HG03159 (cell line): ENCODE results near the gene CHID1.

Experiments used
- ATAC-seq: cut with Tn5 transposase; IDR thresholded peaks from one replicate; pipeline ENCODE4 v1.9.1; 2021; ENCODE audit warnings: mild to moderate bottlenecking, moderate library complexity; ENCODE audit not compliant: unreplicated experiment

The CHID1 gene

GRCh38 chr11:865462-866430 is 44.9 kb downstream of the CHID1 start:
- no peak for ATAC-seq

DNA sequence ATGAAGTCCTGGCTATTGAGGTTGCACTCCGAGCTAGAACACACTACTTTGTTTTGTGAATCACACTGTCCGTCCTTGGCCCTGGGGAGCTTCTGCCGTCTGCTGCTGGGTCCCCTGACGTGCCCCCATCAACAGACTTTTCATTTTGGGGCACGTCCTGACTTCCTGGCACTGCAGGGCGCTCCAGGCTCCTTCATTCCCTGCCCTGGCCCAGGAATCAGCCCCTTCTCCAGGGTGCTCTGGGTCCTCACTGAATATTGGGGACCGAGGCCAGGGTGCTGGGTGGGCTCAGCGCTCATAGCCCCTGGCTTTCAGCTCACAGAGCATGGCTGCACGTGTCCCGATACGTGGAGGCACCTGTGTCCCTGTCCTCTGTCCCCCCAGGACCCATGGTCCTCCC is 45.7 kb downstream of the CHID1 start:
- ATAC-seq, result no peak

GRCh38 chr11:863910-864827 is 46.4 kb downstream of the CHID1 start:
- ATAC-seq, result no peak

DNA sequence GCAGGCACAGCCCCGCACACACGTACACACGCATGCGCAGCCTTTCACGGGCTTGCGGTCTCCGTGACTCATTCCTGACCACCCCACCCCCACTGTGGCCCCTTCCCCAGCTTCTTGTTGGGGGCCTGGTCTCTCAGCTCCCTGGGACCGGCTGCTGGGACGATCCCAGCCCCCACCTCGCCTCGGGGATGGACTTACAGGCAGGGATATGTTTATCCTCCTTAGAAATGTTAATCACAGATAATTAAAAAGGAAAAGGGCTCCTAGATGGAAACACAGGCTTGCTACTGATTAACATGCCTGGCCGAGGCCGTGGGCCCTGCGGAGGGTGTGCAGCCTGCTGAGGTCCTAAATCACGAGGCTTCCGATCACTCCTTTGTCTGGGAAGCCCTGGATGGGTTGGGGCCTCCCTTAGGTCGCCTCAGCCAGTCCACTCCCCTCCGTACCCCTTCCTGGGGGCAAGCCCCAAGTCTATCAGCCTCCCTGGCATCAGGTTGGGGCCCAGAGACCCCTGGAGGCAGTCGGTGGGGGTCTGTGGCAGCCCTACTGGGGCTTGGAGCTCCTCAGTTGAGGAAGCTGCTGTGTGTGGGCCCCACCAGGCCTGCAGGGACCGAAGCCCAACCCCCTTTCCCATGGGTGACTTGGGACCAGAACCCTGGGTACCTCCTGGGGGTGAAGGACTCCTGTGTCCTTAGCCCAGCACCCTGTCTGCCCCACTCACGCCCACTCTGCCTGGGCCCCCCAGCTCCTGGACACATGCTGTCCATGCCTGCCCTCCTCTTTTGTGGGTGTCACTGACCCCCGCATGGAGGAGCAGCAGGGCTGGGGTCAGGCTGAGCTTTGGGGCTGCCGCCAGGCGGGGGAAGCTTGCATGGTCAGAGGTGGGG is 47.3 kb downstream of the CHID1 start:
- ATAC-seq, result no peak

GRCh38 chr11:862696-863022 is 48.0 kb downstream of the CHID1 start:
- ATAC-seq, result no peak

DNA sequence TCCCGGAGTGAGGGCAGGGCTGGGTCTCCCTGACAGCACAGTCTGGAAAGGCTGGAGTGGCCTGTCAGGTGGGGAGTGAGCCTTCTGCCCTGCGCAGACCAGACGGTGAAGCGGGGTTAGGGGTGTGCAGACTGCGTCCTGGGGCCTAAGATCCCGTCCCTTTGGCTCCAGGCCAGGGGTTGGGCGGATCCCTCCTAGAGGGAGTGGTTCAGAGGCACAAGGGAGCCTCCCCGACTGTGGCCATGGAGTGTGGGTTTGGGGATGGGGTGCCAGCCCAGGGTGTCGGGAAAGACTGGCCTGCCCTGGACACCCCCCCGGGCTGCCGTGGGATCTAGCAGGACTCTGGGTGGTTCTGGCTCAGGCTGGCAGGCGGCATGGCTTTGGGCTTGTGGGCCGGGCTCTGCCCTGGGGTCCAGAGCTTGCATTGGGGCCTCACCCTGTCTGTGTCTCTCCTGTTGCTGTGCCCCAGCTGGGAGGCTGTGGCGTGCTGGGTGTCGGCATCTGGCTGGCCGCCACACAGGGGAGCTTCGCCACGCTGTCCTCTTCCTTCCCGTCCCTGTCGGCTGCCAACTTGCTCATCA is 48.4 kb downstream of the CHID1 start:
- no peak for ATAC-seq

- ATAC-seq, result no peak
These were observed 49.5 kb downstream of the CHID1 start for GRCh38 chr11:861105-861479.

GRCh38 chr11:860234-861104 is 50.1 kb downstream of the CHID1 start:
- ATAC-seq, result no peak

DNA sequence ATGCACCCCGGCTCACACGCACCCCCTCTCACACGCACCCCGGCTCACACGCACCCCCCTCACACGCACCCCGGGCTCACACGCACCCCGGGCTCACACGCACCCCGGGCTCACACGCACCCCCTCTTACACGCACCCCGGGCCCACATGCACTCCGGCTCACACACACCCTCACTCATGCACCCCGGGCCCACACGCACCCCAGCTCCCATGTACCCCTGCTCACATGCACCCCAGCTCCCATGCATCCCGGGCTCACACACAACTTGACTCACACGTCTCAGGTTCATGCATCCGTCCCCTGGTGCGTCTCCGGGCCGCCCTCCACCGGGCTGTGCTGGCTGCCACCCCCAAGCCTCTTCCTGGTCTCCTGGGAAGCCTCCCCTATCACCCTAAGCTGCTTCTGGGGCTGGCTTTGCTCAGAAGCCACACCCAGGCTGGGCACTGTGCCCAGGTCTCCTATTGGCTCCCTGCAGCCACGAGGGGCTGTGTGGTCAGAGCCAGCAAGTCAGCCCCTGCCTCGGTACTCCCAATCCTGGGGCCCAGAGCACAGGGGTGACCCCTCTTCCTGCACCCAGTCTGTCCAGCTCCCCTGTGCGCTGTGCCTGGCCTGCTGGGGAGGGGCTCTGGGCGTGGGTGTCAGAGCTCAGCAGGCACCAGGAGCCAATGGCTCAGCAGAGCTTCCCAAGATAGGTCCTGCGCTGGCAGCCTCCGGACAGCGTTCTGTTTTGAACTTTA is 51.0 kb downstream of the CHID1 start:
- no peak for ATAC-seq

DNA sequence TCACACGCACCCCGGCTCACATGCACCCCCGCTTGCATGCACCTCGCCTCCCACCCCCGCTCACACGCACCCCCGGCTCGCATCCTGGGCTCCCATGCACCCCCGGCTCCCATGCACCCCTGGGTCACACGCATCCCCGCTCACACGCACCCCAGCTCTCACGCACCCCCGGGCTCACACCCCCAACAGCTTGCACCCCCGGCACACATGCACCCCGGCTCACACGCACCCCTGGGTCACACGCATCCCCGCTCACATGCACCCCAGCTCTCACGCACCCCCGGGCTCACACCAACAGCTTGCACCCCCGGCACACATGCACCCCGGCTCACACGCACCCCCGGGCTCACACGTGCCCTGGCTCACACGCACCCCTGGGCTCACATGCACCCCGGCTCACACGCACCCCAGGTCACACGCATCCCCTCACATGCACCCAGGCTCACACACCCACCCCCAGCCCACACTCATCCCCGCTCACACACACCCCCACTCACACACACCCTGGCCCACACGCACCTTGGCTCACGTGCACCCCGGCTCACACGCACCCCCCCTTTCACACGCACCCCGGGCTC is 51.8 kb downstream of the CHID1 start:
- no peak for ATAC-seq

DNA sequence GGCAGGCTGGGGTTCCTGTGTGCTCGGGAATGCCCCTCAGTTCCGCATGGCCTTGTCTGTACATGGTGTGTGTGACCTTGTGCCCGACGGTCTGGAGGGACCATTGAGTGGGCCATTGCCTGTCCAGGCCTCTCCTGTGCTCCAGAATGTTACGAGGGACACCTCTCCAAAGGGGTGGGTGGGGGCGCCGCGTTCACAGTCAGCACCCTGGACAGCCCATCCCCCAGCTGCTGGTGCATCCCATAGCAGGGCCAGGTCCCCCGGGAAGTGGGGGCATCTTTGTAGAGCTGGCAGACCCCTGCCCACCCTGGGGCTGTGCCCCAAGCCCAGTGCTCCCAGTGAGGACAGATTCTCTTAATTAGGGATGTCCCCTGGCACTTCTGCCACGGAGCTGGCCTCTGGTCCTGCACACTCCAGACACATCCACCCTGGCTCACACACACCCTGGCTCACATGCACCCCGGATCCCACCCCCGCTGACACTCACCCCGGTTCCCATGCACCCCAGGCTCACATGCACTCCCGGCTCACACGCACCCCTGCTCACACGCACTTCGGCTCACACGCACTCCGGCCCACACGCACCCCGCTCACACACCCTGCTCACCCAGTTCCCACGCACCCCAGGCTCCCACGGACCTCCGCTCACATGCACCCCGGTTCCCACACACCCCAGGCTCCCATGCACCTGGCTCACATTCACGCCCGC is 52.4 kb downstream of the CHID1 start:
- no peak for ATAC-seq

DNA sequence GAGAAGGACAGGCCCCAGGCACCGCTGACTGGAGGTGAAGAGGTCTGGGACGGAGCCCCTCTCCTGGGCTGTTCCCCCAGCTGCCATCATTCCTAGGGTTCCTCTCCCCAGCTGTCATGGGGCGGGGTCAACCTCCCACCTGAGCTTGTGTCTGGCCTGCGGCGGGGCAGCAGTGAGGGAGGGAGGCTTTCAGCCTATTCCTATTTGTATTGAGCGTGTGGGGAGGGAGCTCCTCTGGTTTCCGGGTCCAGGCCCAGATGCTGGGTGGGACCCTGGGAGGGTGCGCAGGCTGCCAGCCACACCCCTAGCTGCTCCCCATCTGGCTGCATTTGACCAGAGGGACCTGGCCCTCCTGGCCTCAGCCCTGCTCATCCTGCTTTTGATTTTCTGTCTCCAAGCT is 54.2 kb downstream of the CHID1 start:
- no peak for ATAC-seq

- no peak for ATAC-seq
These were observed 54.8 kb downstream of the CHID1 start for GRCh38 chr11:855796-856195.

GRCh38 chr11:855330-855674 is 55.3 kb downstream of the CHID1 start:
- ATAC-seq, result no peak

DNA sequence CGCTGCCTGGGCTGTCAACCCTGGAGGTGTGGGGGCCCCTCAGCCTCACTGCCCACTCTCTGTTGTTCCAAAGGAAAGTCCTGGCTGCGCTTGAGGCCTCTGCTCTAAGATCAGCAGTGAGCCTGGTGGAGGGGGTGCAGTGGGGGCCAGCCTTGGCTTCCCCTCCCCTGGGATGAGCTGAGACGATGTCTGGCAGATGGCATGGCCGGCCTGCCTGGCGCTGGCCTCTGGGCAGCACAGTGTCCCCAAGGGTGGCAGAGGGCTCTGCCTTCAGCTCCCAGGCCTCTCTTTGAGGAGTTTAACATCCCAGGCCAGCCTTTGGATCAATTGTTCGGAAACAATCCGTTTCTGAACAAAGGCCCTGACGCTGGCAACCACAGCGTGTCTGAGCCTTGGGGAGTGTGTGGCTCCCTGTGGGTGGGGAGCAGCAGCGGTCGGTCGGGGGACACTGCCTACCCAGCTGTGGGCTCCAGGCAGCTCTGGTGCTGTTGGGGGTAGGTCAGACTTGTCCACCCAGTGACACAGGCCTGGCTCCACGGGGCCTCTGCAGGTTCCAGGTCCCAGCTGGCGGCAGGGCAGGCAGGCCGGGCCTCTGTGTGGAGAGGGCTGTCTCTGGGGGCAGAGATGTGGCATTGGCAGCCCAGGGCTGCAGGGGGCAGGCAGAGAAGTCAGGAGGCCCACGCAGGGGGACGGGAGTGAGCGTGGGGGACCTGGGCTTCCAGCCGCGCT is 55.8 kb downstream of the CHID1 start:
- ATAC-seq, result no peak

DNA sequence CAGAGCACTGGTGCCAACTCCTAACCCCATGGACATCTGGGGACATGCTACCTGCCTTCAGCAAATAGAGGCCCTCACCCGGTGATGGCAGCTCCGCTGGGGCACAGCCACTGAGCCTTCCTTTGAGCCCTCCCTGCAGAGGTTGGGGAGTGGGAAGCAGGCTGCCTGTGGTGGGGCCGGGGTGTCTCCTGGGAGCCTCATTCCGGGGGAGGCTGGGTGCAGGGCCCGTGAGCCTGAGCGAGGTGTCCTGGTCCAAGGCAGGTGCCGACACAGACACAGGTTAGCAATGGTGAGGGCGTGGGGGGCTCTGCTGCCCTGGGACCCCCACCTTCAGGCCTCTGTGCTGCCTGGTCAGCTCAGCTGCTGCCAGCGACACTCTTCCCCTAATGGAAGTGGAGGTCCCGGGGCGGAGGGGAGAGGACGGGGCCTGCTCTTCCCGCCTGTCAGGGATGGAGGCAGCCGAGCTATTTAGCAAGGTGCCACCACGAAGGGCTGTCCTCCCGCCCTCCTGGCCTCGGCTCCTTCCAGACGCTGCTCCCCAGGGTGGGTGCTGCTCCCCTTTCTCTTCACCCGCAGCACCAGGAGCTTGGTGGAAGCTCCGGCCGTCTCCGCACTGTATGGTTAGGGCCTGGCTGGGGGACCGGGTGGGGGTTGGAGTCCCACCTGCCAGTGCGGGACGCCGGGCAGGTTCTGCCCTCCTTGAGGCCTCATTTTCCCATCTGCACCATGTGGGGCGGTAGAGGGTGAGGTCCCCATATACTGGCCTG is 56.7 kb downstream of the CHID1 start:
- no peak for ATAC-seq

DNA sequence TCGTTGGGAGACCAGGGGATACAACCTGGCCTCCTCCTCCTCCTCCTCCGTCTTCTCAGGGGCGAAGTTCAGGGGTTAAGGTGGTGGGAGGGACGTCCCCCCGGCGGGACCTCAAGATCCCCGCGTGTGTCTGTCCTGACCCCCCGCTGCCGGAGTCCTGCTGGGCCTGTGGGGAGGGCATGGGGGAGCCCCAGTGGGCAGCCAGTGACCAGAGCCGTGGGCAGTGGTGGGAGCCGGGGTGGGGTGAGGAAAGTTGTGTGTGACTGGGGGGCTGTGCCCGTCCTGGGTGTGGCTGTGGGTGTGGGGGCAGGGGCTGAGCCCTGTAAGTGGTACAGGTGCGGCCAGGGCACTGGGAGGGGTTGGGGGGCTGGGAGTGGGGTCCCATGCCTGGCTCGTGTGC is 57.8 kb downstream of the CHID1 start:
- no peak for ATAC-seq
